ENCODE data around the gene RUNX3.

DNA sequence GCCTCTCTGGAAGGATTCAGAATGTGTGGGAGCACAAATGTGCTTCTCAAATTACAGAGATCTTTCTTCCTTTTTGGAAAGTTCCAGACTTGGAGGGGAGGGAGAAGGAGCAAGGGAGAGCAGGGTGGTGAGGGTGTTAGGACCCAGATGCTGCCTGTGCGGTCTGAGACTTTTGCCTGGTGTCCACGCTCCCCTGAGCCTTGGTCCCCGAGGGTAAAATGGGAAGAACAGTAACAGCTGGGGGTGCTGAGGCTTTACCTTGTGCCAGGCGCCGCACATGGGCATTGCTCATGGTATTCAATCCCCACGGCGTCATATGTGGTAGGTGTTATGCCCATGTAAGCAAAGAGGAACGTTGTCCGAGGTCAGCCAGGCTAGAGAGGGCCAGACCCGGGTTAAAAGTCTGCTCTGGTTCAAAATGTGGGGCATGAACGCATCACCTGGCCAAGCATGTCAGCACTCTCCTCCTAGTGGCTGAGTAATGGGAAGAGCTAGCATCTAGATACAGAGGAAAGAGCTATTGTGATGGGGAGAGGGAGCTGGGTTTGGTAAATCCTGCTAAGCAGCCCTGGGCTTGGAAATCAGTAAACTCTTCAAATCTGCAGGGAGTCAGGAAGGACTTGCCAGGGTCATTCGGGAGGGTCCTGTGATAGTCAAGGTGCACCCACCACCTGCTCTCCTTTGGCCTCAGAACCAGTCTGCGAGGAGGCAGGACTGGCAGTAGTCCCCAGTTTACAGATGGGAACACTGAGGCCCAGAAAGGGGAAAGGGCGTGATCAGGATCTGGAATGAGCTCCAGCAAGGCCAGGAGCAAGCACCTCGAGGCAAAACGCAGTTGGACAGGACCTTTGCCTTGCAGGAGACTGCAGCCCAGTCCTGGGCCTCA is 4.5 kb upstream of the RUNX3 start:
- TF ChIP-seq EZH2 (IDR thresholded peaks at IDR 0.05; ENCODE audit: low read length, unreplicated experiment) (no peak), CTCF (conservative IDR thresholded peaks at IDR 0.05; ENCODE audit: low read depth, low read length) (no peak), EZH2phosphoT487 (IDR thresholded peaks at IDR 0.05; ENCODE audit: borderline replicate concordance, low read length) (no peak)
